ENCODE measurements around the gene CDK10. TPM values are rescaled to one million over a fixed set of nuclear protein-coding genes. Genes with fewer than 3 reads are reported as not detected.

CDK10 gene
- total RNA-seq, 1 experiment from 2014 or later, result 52.6 TPM

GRCh38 chr16:89690392-89690901, 4.0 kb downstream of the CDK10 start:
- Histone ChIP-seq H3K27me3 (ENCODE audit: control insufficient read depth, insufficient read depth, low read length) (no peaks in the 10 kb centered on the region), H3K9me3 (ENCODE audit: control insufficient read depth, insufficient read depth, low read depth, low read length) (no peaks in the 10 kb centered on the region), H3K4me1 (ENCODE audit: control insufficient read depth, insufficient read depth, low read length) (peaks cover 3% of the 10 kb centered on the region; the same call in 1 of the 2 replicates), H3K27ac (ENCODE audit: low read length) (no peak overlapping the region), H3K36me3 (ENCODE audit: control insufficient read depth, insufficient read depth, low read length) (no peaks in the 10 kb centered on the region; the same call in 1 of the 2 replicates), H3K4me3 (ENCODE audit: low read depth in 2 of 2, low read length in 2 of 2) (no peak overlapping the region)
- intact Hi-C loops (cut with micrococcal nuclease; ENCODE audit: unreplicated experiment), result no loop called here
- ChIA-PET CTCF (no interaction called here), POLR2A (no interaction called here)
- no TSS peak for BruUV-seq (replicated peaks)
- TF ChIP-seq TCF7L2 (IDR thresholded peaks at IDR 0.05; ENCODE audit: low read depth, low read length), result no peak
- in situ Hi-C loops (cut with HindIII; ENCODE audit: low pct_unique_long_range_greater_than_20kb, low sequenced_read_pairs), result no loop called here
- DNase-seq (ENCODE audit: low read depth, low spot score) (no peak), ATAC-seq (no peak)

GRCh38 chr16:89691231-89691985, 4.9 kb downstream of the CDK10 start:
- ATAC-seq (no peak), DNase-seq (ENCODE audit: low read depth, low spot score) (no peak)
- POLR2A ChIA-PET, result no interaction called here
- TF ChIP-seq CTCF (IDR thresholded peaks at IDR 0.05), result no peak
- TF ChIP-seq POLR2AphosphoS5 (IDR thresholded peaks at IDR 0.05; ENCODE audit: low read depth, low read length), result no peak
- no peak for TF ChIP-seq REST (IDR thresholded peaks at IDR 0.05; ENCODE audit: insufficient read depth in 1 of 2, low read depth in 2 of 2, low read length in 1 of 2)
- no peaks in the 10 kb centered on the region for H3K9me3 ChIP-seq (ENCODE audit: control insufficient read depth, insufficient read depth, low read depth, low read length)
- CTCF ChIA-PET, result no interaction called here
- in situ Hi-C loops (cut with HindIII; ENCODE audit: low pct_unique_long_range_greater_than_20kb, low sequenced_read_pairs) (no loop called here), intact Hi-C loops (cut with micrococcal nuclease; ENCODE audit: unreplicated experiment) (no loop called here)
- H3K27ac ChIP-seq (ENCODE audit: low read length), result no peak overlapping the region
- no peaks in the 10 kb centered on the region for H3K27me3 ChIP-seq (ENCODE audit: control insufficient read depth, insufficient read depth, low read length)
- H3K4me3 ChIP-seq (ENCODE audit: low read depth in 2 of 2, low read length in 2 of 2), result no peak overlapping the region
- peaks cover 3% of the 10 kb centered on the region; the same call in 1 of the 2 replicates for H3K4me1 ChIP-seq (ENCODE audit: control insufficient read depth, insufficient read depth, low read length)
- no peaks in the 10 kb centered on the region; the same call in 1 of the 2 replicates for H3K36me3 ChIP-seq (ENCODE audit: control insufficient read depth, insufficient read depth, low read length)
- no TSS peak for BruUV-seq (replicated peaks)

- in situ Hi-C loops (cut with HindIII; ENCODE audit: low pct_unique_long_range_greater_than_20kb, low sequenced_read_pairs), result no loop called here
- intact Hi-C loops (cut with micrococcal nuclease; ENCODE audit: unreplicated experiment), result no loop called here
- no peak overlapping the region for H3K27ac ChIP-seq (ENCODE audit: low read length)
- BruUV-seq (replicated peaks), result no TSS peak
- ChIA-PET CTCF (no interaction called here), POLR2A (no interaction called here)
- no peaks in the 10 kb centered on the region; the same call in 1 of the 2 replicates for H3K36me3 ChIP-seq (ENCODE audit: control insufficient read depth, insufficient read depth, low read length)
- H3K27me3 ChIP-seq (ENCODE audit: control insufficient read depth, insufficient read depth, low read length), result no peaks in the 10 kb centered on the region
- no peaks in the 10 kb centered on the region for H3K9me3 ChIP-seq (ENCODE audit: control insufficient read depth, insufficient read depth, low read depth, low read length)
- H3K4me3 ChIP-seq (ENCODE audit: low read depth in 2 of 2, low read length in 2 of 2), result no peak overlapping the region
- H3K4me1 ChIP-seq (ENCODE audit: control insufficient read depth, insufficient read depth, low read length), result peaks cover 3% of the 10 kb centered on the region; the same call in 1 of the 2 replicates
- DNase-seq (ENCODE audit: low read depth, low spot score) (no peak), ATAC-seq (no peak)
- TF ChIP-seq TCF7L2 (IDR thresholded peaks at IDR 0.05; ENCODE audit: low read depth, low read length), result no peak
- no peak for TF ChIP-seq CTCF (IDR thresholded peaks at IDR 0.05)
- TF ChIP-seq POLR2AphosphoS5 (IDR thresholded peaks at IDR 0.05; ENCODE audit: low read depth, low read length), result no peak
- no peak for TF ChIP-seq SIN3A (IDR thresholded peaks at IDR 0.05; ENCODE audit: borderline replicate concordance, insufficient read depth, low read depth, low read length)
- no peak for TF ChIP-seq REST (IDR thresholded peaks at IDR 0.05; ENCODE audit: insufficient read depth in 1 of 2, low read depth in 2 of 2, low read length in 1 of 2)
These were observed 5.6 kb downstream of the CDK10 start for GRCh38 chr16:89691986-89692569.
